Coronary artery (tissue), 2 donors: Measurements from ENCODE around the gene TENT4A.

Source experiments
- DNase-seq: peaks from one replicate; pipeline ENCODE4 v3.0.0-alpha.2; 2017; ENCODE audit warnings: low spot score
- H3K27ac ChIP-seq, 2 donors: fragments of 200-600 bp; sonication (generic); one replicate each; pipeline ENCODE4 v1.5.1; 2016 to 2019
- H3K4me3 ChIP-seq: fragments of 200-600 bp; sonication (generic); 2 replicates; pipeline ENCODE4 v1.5.1; 2016; ENCODE audit warnings: mild to moderate bottlenecking, moderate library complexity
- TF ChIP-seq, protein P1 (sequence below): fragments of 200-600 bp; sonication (generic); IDR thresholded peaks from one replicate; pipeline ENCODE4 v1.5.1; 2019; ENCODE audit warnings: antibody characterized with exemption

TENT4A gene

DNA sequence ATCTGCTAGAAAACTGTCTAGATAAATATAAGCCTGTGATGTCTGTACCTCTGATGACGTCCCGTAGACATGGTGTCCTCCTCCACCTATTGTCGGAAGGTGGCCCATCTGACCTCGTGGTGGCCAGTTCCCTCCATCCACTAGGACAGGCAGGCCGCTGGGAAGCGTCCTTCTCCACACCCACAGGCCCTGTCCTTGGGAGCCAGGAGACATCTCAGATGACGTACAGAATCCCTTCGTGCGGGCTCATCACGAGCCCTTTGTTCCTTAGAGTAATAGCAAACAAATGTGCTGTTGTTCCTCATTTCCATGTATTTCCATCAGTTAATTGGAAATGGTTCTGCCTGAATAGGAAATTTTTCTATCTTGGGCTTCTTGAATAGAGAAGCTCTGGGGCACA, 38.3 kb upstream of the TENT4A start:
- no peak for DNase-seq
- H3K4me3 ChIP-seq: no peak overlapping the region
- H3K27ac ChIP-seq: no peak overlapping the region
- TF ChIP-seq, protein P1, sequence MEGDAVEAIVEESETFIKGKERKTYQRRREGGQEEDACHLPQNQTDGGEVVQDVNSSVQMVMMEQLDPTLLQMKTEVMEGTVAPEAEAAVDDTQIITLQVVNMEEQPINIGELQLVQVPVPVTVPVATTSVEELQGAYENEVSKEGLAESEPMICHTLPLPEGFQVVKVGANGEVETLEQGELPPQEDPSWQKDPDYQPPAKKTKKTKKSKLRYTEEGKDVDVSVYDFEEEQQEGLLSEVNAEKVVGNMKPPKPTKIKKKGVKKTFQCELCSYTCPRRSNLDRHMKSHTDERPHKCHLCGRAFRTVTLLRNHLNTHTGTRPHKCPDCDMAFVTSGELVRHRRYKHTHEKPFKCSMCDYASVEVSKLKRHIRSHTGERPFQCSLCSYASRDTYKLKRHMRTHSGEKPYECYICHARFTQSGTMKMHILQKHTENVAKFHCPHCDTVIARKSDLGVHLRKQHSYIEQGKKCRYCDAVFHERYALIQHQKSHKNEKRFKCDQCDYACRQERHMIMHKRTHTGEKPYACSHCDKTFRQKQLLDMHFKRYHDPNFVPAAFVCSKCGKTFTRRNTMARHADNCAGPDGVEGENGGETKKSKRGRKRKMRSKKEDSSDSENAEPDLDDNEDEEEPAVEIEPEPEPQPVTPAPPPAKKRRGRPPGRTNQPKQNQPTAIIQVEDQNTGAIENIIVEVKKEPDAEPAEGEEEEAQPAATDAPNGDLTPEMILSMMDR: no peak

GRCh38 chr5:6675784-6676491, 37.3 kb upstream of the TENT4A start:
- no peak overlapping the region for H3K4me3 ChIP-seq
- DNase-seq: no peak
- TF ChIP-seq, protein P1: no peak
- no peak overlapping the region for H3K27ac ChIP-seq

DNA sequence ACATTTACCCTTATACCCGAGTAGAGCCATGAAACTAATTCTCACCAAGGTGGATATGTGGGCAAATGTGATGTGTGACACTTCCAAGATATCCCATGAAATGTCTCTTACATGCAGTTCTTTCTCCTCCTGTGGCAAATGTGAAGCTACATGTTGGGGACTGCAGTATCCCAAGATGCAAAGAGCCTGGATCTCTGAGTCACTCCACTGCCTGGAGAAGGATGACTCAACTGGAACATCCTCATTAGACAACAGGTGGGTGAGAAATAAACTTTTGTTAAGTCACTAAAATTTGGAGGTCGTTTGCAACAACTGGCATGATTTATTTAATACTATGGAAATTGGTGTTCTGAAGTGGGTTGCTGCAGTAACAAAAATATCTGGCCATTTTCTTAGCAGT, 36.5 kb upstream of the TENT4A start:
- Histone ChIP-seq H3K4me3 (no peak overlapping the region), H3K27ac (no peak overlapping the region)
- TF ChIP-seq, protein P1: no peak
- no peak for DNase-seq

GRCh38 chr5:6678385-6678784, 34.8 kb upstream of the TENT4A start:
- no peak for DNase-seq
- Histone ChIP-seq H3K4me3 (no peak overlapping the region), H3K27ac (no peak overlapping the region)
- TF ChIP-seq, protein P1: no peak

GRCh38 chr5:6680922-6681321, 32.3 kb upstream of the TENT4A start:
- Histone ChIP-seq H3K4me3 (no peak overlapping the region), H3K27ac (no peak overlapping the region)
- DNase-seq: no peak
- TF ChIP-seq, protein P1: no peak

- Histone ChIP-seq H3K4me3 (no peak overlapping the region), H3K27ac (no peak overlapping the region)
- TF ChIP-seq, protein P1: no peak
- no peak for DNase-seq
Observed at GRCh38 chr5:6681682-6682081, 31.6 kb upstream of the TENT4A start.

GRCh38 chr5:6682239-6682638, 31.0 kb upstream of the TENT4A start:
- TF ChIP-seq, protein P1: no peak
- DNase-seq: no peak
- no peak overlapping the region for H3K27ac ChIP-seq
- no peak overlapping the region for H3K4me3 ChIP-seq
